ENCODE measurements around the gene BORCS6. TPM values are rescaled to one million over a fixed set of nuclear protein-coding genes. Genes with fewer than 3 reads are reported as not detected.

BORCS6 gene
- polyA plus RNA-seq, 3 donors from 2014 or later, result 24.0 to 38.8 (median 27.5) TPM

DNA sequence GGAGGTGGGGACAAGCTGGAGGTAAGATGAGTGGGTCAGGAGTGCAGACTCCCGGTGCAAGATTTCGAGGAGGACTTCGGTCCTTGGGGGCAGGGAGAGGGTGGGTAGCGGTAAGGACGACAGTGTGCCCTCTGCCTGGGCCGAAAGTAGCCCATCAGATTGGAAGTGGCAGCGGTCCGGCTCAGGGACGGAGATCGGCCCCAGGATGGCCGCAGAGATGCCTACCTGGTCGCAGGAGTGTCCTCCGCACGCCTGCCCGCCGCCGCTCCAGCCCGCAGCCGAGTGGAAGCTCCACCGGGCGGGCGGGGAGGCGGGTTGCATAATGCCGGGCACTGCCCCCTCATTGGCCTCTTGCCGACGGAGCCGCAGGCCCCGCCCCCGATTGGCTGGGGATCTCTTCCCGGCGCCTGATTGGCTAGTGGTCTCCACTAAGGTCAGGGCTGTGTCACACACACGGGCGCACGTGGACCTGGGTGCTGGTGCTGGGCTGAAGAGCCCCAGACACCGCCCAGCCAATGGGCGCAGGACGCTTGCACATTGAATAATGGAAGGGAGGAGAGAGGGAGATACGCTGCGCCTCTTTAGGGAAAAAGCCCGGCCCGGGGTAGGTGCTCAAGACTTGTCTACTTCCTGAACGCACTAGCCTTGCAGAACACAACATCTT is 37.7 kb downstream of the BORCS6 start, which contains the start of gene PER1:
Gene PER1 (minus strand): TSS at position 293 of the 664 bp plus-strand sequence. CDS start 1,698 bp downstream, outside the sequence.
- Mint-ChIP-seq H3K27ac (peak within 1 kb of the TSS in 2 of 6 donors; percentile 90 to 95), H3K9me3 (peaks cover 0 to 4% (median 0%) of the 10 kb centered on the region in 6 donors), H3K4me3 (peak within 1 kb of the TSS; percentile 85 to 97 (median 90)), H3K4me1 (peaks cover 9 to 38% of the 10 kb centered on the region in 2 donors), H3K36me3 (peaks cover 0 to 12% (median 4%) of the 10 kb centered on the region in 3 donors), H3K27me3 (ENCODE audit: low read depth in 3 of 3) (peaks cover 47 to 50% (median 50%) of the 10 kb centered on the region in 3 donors)
- peak; percentile 81 to 83 (median 82) for DNase-seq

DNA sequence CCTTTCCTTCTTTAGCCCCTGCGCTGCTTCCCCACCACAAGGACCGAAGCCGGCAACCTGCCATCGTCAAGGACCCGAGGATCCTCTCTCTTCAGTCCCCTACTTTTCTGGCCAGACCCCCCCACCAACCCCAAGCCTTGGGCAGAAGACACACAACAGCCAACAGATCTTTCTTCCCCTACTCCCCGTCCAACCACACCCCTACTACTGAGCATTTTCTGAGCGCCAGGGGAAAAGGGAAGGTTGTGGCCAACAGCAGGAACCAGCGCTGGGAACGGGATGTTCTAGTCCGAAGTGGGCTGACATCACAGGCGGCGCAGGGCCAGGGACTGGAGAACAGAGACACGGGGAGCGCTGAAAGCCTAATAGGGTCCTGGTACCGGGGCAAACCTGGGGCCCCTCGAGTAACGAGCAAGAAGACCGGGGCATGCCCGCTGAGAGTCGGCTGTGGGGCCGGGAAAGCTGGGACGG is 38.3 kb downstream of the BORCS6 start:
- Mint-ChIP-seq H3K4me1 (peaks cover 9 to 40% of the 10 kb centered on the region in 2 donors), H3K36me3 (peaks cover 4 to 16% (median 7%) of the 10 kb centered on the region in 3 donors), H3K27ac (peak overlapping the region in 2 of 6 donors; percentile 90 to 92), H3K4me3 (peak overlapping the region; percentile 85 to 97 (median 90)), H3K27me3 (ENCODE audit: low read depth in 3 of 3) (peaks cover 49 to 55% (median 50%) of the 10 kb centered on the region in 3 donors), H3K9me3 (peaks cover 0 to 4% (median 0%) of the 10 kb centered on the region in 6 donors)
- DNase-seq, result peak in 1 of 3 donors; percentile 50

DNA sequence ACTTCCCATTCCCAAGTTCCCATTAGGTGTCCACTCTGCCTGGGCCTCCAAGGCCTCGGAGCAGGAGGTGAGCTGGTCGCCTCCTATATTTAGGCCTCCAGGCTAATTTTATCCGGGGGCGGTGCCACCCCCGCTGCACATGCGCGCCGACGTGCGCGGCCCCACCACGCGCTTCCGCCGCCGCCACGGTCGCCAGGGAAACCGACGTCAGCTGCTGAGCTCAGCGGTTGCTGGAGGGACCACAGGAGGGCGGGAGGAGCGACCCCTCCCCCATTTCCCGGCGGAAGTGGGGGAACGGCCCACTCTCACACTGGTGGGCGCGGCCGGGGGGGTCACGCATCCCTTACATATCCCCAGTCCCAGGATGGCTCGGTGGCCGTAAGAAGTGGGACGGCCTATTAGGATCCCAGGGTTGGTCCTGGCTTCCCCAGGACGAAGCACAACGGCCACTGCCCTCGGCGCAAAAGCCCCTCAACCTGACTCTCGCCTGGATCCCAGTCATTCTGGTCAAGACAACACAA is 38.8 kb downstream of the BORCS6 start:
- Mint-ChIP-seq H3K4me1 (peaks cover 9 to 40% of the 10 kb centered on the region in 2 donors), H3K9me3 (peaks cover 0 to 4% (median 0%) of the 10 kb centered on the region in 6 donors), H3K36me3 (peaks cover 4 to 21% (median 12%) of the 10 kb centered on the region in 3 donors), H3K27me3 (ENCODE audit: low read depth in 3 of 3) (peaks cover 54 to 58% (median 54%) of the 10 kb centered on the region in 3 donors), H3K4me3 (peak overlapping the region; percentile 85 to 97 (median 90)), H3K27ac (peak overlapping the region in 3 of 6 donors; percentile 88 to 92 (median 90))
- peak; percentile 94 to 95 (median 95) for DNase-seq

DNA sequence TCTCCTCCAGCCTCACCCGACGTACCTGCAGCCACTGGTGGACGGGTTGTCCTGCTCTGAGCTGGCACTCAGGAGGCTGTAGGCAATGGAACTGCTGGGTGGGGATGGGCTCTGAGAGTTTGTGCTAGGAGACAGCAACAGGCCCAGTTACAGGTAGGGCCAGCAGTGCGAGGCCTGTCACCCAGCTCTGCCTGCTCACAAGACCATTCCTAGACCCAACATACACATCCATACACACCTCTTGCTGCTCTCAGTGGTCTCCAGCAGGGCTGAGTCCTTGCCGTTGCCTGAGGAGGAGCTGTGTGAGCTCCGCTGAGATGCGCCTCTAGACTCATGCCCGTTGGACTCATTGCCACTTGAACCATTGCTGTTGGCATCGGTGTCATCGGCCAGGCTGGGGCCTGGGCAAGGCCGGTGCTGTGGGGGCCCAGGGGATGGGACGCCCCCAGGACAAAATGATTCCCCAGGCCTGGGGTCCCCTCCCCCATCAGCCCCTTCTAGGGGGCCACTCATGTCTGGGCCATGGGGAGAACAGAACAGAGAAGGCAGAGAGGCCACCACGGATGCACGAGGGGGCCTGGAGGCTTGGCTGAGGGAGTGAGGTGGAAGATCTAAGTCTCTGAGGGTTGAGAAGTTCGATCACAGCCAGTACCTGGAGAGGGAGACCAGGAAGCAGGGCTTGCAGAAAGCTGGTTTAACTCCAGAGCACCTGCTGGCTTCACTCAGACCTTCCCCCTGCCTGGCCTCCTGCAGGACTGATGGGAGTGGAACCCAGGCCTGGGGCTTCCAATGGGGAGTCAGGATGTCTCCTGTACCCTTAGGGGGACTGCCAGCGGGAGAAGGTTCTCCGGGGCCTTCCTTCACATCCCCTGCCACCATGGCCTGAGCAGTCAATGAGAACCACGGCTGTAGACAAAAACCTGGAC is 39.5 kb downstream of the BORCS6 start:
- Mint-ChIP-seq H3K36me3 (peaks cover 4 to 25% (median 12%) of the 10 kb centered on the region in 3 donors), H3K27ac (peak overlapping the region; percentile 49 to 92 (median 63)), H3K27me3 (ENCODE audit: low read depth in 3 of 3) (peaks cover 54 to 58% (median 56%) of the 10 kb centered on the region in 3 donors), H3K4me3 (peak overlapping the region; percentile 85 to 97 (median 90)), H3K4me1 (peaks cover 9 to 40% of the 10 kb centered on the region in 2 donors), H3K9me3 (peaks cover 0 to 4% (median 0%) of the 10 kb centered on the region in 6 donors)
- DNase-seq, result no peak

DNA sequence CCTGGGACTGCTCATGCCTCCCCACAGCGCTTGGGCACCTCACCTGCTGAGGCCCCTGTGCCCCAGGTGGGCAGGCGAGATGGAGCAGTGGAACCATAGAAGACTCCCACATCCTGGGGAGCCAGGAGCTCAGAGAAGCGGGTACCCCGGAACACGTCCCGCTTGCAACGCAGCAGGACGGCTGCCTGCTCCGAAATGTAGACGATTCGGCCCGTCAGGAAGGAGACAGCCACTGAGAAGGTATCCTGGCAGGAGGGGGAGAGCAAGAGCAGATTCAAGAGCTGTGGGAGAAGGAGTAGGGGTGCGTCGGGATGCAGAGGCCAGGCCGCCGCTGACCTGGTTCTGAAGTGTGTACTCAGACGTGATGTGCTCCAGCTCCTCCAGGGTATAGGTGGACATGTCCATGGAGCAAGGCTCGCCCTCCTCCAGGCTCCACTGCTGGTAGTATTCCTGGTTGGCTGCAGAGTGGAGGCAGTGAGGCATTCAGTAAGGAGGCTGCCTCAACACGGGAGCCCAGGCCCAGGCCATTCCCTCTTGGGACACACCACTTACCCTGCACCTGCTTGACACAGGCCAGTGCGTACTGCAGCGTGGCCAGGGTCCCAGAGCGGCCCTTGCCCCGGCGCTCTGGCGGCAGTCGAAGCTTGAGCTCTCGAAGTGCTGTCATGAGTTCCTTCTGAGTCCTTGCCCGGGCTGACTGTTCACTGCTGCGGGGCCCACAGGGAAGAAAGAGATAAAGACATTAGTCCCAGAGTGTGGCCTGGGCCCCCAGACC is 40.4 kb downstream of the BORCS6 start:
- peak overlapping the region; percentile 53 to 92 (median 66) for H3K27ac Mint-ChIP-seq
- no peak for DNase-seq
- H3K9me3 Mint-ChIP-seq, result peaks cover 0 to 4% (median 0%) of the 10 kb centered on the region in 6 donors
- H3K36me3 Mint-ChIP-seq, result peaks cover 4 to 25% (median 12%) of the 10 kb centered on the region in 3 donors
- peak overlapping the region in 4 of 5 donors; percentile 6 to 53 (median 38) for H3K4me3 Mint-ChIP-seq
- peaks cover 54 to 64% (median 59%) of the 10 kb centered on the region in 3 donors for H3K27me3 Mint-ChIP-seq (ENCODE audit: low read depth in 3 of 3)
- H3K4me1 Mint-ChIP-seq, result peaks cover 9 to 40% of the 10 kb centered on the region in 2 donors

DNA sequence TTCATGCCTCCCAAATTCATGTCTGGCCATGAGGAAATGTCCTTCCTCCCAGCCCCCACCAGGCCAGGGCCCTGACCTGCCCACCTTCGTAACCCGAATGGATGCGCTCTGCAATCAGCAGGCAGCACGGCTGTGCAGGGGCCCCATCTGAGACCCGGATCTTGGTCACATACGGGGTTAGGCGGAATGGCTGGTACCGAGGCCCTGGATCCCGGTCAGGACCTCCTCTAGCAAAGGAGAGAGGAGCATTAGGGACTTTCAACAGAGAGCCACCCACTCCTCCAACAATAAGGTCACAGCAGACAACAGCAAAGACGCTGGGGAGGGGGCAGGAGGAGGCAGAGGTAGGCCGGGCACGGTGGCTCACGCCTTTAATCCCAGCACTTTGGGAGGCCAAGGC is 41.4 kb downstream of the BORCS6 start:
- Mint-ChIP-seq H3K4me3 (peak overlapping the region in 1 of 5 donors; percentile 13), H3K36me3 (peaks cover 4 to 31% (median 12%) of the 10 kb centered on the region in 3 donors), H3K4me1 (peaks cover 9 to 39% of the 10 kb centered on the region in 2 donors), H3K27ac (peak overlapping the region in 2 of 6 donors; percentile 30 to 57), H3K27me3 (ENCODE audit: low read depth in 3 of 3) (peaks cover 55 to 66% (median 58%) of the 10 kb centered on the region in 3 donors), H3K9me3 (peaks cover 0 to 4% (median 0%) of the 10 kb centered on the region in 6 donors)
- no peak for DNase-seq

DNA sequence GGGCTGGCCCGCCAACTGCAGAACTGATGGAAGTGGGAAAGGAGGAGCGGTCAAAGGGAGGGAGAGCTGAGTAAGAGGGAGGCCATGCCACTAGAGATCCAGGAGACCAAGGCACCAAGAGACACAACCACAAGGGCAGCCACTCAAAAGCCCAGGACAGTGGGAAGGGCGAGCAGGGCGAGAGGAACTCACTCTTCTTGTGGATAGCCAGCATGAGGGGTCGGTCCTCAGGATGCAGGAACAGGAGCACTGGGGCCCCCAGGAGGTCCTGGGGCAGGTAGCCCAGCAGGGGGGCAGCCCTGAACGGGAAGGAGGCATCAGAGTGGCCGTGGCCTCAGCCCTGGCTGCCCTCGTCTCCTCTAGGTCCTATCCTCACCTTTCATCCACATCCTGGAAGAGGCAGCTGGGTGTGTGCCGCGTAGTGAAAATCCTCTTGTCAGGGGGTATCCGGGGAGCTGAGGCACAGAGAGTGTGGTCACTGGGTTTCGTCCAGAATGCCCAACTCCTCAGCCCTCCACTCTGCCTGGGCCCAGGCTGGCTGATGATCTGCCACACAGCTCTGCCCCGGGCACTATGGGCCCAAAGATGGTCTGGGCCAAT is 42.1 kb downstream of the BORCS6 start:
- peaks cover 9 to 33% of the 10 kb centered on the region in 2 donors for H3K4me1 Mint-ChIP-seq
- H3K4me3 Mint-ChIP-seq, result peak overlapping the region in 1 of 5 donors; percentile 33
- peak overlapping the region in 4 of 6 donors; percentile 42 to 73 (median 59) for H3K27ac Mint-ChIP-seq
- peaks cover 0 to 4% (median 0%) of the 10 kb centered on the region in 6 donors for H3K9me3 Mint-ChIP-seq
- no peak for DNase-seq
- peaks cover 4 to 31% (median 12%) of the 10 kb centered on the region in 3 donors for H3K36me3 Mint-ChIP-seq
- H3K27me3 Mint-ChIP-seq (ENCODE audit: low read depth in 3 of 3), result peaks cover 55 to 69% (median 56%) of the 10 kb centered on the region in 3 donors

DNA sequence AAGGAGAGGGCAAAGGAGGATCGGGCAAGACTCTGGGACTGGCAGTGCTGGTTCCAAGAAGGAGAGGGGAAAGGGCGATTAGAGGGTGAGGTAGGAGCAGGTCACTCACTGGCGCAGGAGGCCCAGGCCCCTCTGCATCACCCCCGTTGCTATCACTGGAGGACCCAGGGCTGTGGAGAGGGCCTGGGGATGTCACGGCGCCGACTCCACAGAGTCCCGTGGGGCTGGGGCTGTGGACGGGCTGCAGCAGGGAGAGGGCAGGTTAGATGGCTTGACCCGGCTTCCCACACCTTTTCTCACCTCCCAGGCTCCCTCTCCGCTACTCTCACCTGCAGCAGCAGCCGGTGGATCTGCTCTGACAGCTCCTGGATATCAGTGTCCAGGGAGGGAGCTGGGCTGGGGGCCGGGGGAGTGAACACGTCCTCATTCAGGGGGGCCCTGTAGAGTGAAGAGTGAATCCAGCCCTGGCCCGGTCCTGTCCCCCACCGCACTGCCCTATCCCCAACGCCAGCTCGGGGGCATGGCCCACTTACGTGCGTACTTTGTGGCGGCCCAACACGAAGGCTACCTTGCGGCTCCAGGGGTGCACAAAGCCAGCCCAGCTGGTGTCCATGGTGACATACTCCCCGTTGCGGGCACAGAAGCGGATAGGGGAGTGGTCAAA is 42.7 kb downstream of the BORCS6 start:
- Mint-ChIP-seq H3K27ac (peak overlapping the region in 3 of 6 donors; percentile 42 to 61 (median 57)), H3K9me3 (peaks cover 0 to 4% (median 0%) of the 10 kb centered on the region in 6 donors), H3K4me1 (peaks cover 9 to 26% of the 10 kb centered on the region in 2 donors), H3K36me3 (peaks cover 4 to 31% (median 12%) of the 10 kb centered on the region in 3 donors), H3K4me3 (peak overlapping the region in 1 of 5 donors; percentile 33), H3K27me3 (ENCODE audit: low read depth in 3 of 3) (peaks cover 55 to 64% (median 56%) of the 10 kb centered on the region in 3 donors)
- no peak for DNase-seq

DNA sequence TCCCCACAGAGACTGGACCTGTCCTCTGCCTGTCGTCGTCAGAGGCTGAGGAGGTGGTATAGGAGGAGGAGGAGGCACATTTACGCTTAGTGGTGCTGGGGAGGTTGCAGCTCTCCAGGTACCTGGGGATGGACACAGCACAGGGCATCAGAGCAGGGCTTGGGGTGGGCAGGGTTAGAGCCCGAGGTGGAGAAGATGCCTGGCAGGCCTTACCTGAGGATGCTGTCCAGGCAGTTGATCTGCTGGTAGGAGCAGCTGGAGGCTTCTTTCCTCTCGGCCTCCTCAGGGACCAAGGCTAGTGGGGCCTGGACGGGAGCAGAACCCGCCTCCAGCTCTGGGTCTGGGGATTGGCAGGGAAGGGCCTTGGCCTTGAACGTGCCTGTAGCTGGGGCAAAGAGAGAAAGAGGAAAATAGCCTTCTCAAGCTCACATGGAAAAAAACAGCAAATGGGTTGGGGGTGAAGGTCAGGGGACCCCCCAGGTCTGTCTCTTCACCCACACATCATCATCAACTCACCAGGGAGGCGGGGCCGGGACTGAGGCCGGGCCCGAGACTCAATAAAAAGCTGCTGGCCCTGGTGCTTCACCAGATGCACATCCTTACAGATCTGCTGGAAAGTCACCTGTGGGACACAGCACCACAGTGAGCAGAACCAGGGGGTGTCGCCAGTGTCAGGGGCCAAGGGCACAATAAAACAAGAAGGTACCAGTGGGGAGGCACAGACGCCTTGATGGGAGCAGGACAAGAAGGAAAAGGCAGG is 43.4 kb downstream of the BORCS6 start:
- H3K27me3 Mint-ChIP-seq (ENCODE audit: low read depth in 3 of 3), result peaks cover 53 to 61% (median 54%) of the 10 kb centered on the region in 3 donors
- peak overlapping the region in 2 of 6 donors; percentile 53 to 57 for H3K27ac Mint-ChIP-seq
- H3K9me3 Mint-ChIP-seq, result peaks cover 0 to 3% (median 0%) of the 10 kb centered on the region in 6 donors
- H3K4me3 Mint-ChIP-seq, result peak overlapping the region in 1 of 5 donors; percentile 33
- H3K36me3 Mint-ChIP-seq, result peaks cover 5 to 31% (median 12%) of the 10 kb centered on the region in 3 donors
- peaks cover 9 to 19% of the 10 kb centered on the region in 2 donors for H3K4me1 Mint-ChIP-seq
- DNase-seq, result no peak

DNA sequence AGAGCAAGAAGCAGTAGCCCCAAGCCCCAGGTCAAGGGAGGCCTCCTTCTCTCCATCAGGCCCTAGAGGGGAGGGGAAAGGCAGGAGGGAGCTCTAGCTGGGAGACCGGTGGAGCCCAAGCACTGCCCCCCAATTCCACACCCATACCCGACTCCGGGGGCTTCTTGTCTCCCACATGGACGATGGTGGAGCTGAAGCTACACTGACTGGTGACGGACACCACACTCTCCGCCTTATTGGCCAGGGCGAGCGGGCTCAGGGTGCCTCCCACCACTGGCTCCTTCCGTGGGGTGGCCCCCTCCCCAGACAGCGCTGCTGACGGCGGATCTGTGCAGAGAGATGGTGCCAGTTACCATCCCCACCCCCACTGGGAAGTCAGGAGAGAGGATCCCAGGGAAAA is 44.2 kb downstream of the BORCS6 start:
- Mint-ChIP-seq H3K4me1 (peaks cover 9 to 14% of the 10 kb centered on the region in 2 donors), H3K9me3 (no peaks in the 10 kb centered on the region), H3K27me3 (ENCODE audit: low read depth in 3 of 3) (peaks cover 51 to 58% (median 51%) of the 10 kb centered on the region in 3 donors), H3K27ac (peak overlapping the region in 1 of 6 donors; percentile 53), H3K36me3 (peaks cover 6 to 31% (median 12%) of the 10 kb centered on the region in 3 donors), H3K4me3 (no peak overlapping the region)
- DNase-seq, result no peak
